Measurements from ENCODE around the gene DPP6. TPM values are rescaled to one million over a fixed set of nuclear protein-coding genes. Genes with fewer than 3 reads are reported as not detected.

The DPP6 gene
- total and polyA plus RNA-seq, 7 donors: 0.18 to 1.8 (median 0.57) TPM

DNA sequence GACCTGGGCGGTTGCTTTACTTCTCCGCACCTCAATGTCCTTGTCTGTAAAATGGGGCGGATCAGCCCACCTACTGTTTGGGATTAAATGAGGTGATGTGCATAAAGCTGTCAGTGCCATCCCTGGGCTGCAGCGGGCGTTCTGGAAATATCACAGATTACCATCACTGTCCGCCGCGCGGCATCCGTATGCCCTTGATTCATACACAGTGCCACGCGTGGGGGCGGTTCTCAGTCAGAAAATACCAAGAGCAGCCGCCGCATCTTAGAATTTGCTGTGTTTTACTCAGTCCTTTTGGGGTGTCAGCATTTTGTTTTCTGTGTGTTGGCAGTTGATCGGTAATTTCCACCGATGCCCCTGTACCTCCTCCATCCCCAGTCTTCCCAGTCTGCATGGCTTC lies 338.8 kb downstream of the DPP6 start:
- 94 to 98% (median 96%) methylated on average over 17 of the region's 17 CpGs for WGBS, 3 donors
- intact Hi-C loops (cut with DNase I): no loop called here

DNA sequence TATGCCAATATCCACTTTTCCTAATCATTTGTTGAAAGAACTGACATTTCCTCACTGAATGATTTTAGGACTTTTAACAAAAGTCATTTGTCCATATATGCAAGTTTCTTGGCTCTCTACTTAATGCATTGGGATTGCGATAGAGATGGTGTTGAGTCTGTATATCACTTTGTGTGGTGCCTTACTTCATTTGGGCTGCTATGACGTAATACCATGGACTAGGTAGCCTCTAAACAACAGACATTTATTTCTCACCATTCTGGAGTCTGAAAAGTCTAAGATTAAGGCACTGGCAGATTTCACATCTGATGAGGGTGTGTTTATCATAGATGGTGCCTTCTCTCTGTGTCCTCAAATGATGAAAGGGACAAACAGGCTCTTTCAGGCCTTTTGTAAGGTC lies 342.6 kb downstream of the DPP6 start:
- no peak for TF ChIP-seq CTCF (IDR thresholded peaks at IDR 0.05)
- no peaks in the 10 kb centered on the region for H3K9me3 ChIP-seq
- intact Hi-C loops (cut with DNase I): no loop called here
- no peak for ATAC-seq
- H3K27me3 ChIP-seq (ENCODE audit: insufficient read depth in 3 of 3, low read length in 2 of 3): no peaks in the 10 kb centered on the region
- H3K4me1 ChIP-seq: no peaks in the 10 kb centered on the region
- no peak for DNase-seq
- 74 to 87% (median 85%) methylated on average over 2 of the region's 2 CpGs for WGBS, 3 donors
- H3K36me3 ChIP-seq (ENCODE audit: insufficient read depth in 1 of 2, low read depth in 1 of 2): no peaks in the 10 kb centered on the region
- H3K27ac ChIP-seq: no peak overlapping the region
- no peak overlapping the region for H3K4me3 ChIP-seq

More for the DNA sequence above, 338.8 kb downstream of the DPP6 start:
- no peaks in the 10 kb centered on the region for H3K36me3 ChIP-seq (ENCODE audit: insufficient read depth in 1 of 2, low read depth in 1 of 2)
- H3K9me3 ChIP-seq: no peaks in the 10 kb centered on the region
- H3K4me3 ChIP-seq: no peak overlapping the region
- no peaks in the 10 kb centered on the region for H3K27me3 ChIP-seq (ENCODE audit: insufficient read depth in 3 of 3, low read length in 2 of 3)
- no peak overlapping the region for H3K27ac ChIP-seq
- ATAC-seq: no peak
- TF ChIP-seq CTCF (IDR thresholded peaks at IDR 0.05): no peak
- no peak for DNase-seq
- no peaks in the 10 kb centered on the region for H3K4me1 ChIP-seq

DNA sequence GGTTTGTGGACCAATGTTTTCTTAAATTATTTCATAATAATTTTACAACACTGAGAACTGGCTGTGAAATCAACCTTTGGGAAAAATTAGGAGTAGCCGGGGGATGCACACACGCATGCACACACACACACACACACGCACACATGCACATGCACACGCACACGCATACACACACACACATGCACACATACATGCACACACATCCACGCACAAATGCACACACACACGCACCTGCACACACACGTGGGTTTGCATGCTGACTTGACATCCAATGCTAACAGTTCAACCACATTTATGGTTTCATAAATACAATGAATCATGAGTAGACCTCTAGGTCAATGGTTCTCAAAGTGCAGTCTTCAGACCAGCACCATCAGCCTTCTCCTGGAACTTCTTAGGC lies 354.1 kb downstream of the DPP6 start:
- H3K27me3 ChIP-seq (ENCODE audit: insufficient read depth in 3 of 3, low read length in 2 of 3): no peaks in the 10 kb centered on the region
- DNase-seq (no peak), ATAC-seq (no peak)
- no peak for TF ChIP-seq CTCF (IDR thresholded peaks at IDR 0.05)
- intact Hi-C loops (cut with DNase I): no loop called here
- H3K9me3 ChIP-seq: no peaks in the 10 kb centered on the region
- H3K4me3 ChIP-seq: no peak overlapping the region
- H3K4me1 ChIP-seq: no peaks in the 10 kb centered on the region
- no peaks in the 10 kb centered on the region for H3K36me3 ChIP-seq (ENCODE audit: insufficient read depth in 1 of 2, low read depth in 1 of 2)
- H3K27ac ChIP-seq: no peak overlapping the region
- 85 to 89% (median 87%) methylated on average over 8 of the region's 8 CpGs for WGBS, 3 donors

- TF ChIP-seq CTCF (IDR thresholded peaks at IDR 0.05): no peak
- DNase-seq: no peak
- Histone ChIP-seq H3K4me1 (no peaks in the 10 kb centered on the region), H3K9me3 (no peaks in the 10 kb centered on the region), H3K27me3 (ENCODE audit: insufficient read depth in 3 of 3, low read length in 2 of 3) (no peaks in the 10 kb centered on the region), H3K27ac (no peak overlapping the region), H3K36me3 (ENCODE audit: insufficient read depth in 1 of 2, low read depth in 1 of 2) (no peaks in the 10 kb centered on the region), H3K4me3 (no peak overlapping the region)
- 44 to 49% (median 47%) methylated on average over 5 of the region's 5 CpGs for WGBS, 3 donors
- intact Hi-C loops (cut with DNase I): no loop called here
- ATAC-seq: no peak
These were observed 357.6 kb downstream of the DPP6 start for GRCh38 chr7:154409703-154410311.

DNA sequence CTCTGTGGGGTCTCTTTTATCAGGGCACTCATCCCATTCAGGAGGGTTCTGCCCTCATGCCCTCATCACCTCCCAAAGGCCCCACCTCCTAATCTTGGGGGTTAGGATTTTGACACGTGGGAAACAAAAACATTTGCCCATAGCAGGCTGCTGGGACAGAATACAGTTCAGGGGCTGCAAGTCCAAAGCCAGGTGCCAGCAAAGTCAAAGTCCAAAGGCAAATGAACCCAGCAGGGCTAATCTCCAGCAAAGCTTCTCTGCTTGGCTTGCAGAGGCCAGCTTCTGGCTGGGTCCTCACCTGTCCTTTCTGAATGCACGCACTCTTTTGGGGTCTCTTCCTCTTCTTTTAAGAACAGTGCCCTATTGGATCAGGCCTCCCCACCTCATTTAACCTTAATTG lies 359.9 kb downstream of the DPP6 start:
- H3K4me3 ChIP-seq: no peak overlapping the region
- H3K4me1 ChIP-seq: no peaks in the 10 kb centered on the region
- no peaks in the 10 kb centered on the region for H3K36me3 ChIP-seq (ENCODE audit: insufficient read depth in 1 of 2, low read depth in 1 of 2)
- ATAC-seq: no peak
- intact Hi-C loops (cut with DNase I): no loop called here
- WGBS, 3 donors: 66 to 76% (median 70%) methylated on average over 2 of the region's 2 CpGs
- no peak for DNase-seq
- no peak for TF ChIP-seq CTCF (IDR thresholded peaks at IDR 0.05)
- no peak overlapping the region for H3K27ac ChIP-seq
- H3K27me3 ChIP-seq (ENCODE audit: insufficient read depth in 3 of 3, low read length in 2 of 3): no peaks in the 10 kb centered on the region
- no peaks in the 10 kb centered on the region for H3K9me3 ChIP-seq
